Nucleus accumbens (tissue), 56 donors: ENCODE data around the gene KRT25.
"Not testable (repeated sequence)": the region's sequence is repeated elsewhere in the genome, so short reads cannot be mapped to it uniquely, and the experiment has no call there.

Experiments used
- DNase-seq, 56 donors: peaks; one replicate each; lab custom pipeline; 2025; lab: John Stamatoyannopoulos, UW

The KRT25 gene

DNA sequence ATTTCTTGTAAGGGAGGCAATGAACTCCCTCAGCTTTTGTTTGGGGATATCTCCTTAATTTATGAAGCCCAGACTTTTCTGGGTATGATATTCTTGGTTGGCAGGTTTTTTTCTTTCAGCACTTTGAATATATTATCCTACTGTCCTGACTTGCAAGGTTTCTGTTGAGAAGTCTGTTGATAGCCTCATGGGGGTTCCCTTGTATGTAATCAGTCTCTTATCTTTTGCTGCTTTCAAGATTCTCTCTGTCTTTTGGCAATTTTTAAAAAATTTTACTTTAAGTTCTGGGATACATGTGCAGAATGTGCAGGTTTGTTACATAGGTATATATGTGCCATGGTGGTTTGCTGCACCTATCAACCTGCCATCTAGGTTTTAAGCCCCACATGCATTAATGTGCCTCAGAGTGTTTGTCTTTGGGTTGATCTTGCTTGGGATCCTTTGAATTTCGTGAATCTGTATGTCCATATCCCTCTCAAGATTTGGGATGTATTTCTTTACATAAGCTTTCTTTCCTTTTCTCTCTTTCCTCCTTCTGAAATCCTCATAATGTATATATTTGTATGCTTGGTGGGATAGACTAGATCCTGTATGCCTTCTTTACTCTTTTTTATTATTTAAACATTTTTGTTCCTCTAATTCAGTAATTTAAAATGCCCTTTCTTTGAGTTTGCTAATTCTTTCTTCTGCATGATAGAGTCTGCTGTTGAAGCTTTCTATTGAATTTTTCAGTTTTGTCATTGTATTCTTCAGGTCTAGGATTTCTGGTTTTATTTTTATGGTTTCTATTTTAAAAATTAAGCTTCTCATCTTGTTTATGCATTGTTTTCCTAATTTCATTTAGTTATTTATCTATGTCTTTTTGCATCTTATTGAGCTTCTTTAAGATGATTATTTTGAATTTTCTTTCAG is 5.2 kb upstream of the KRT25 start:
- no peak for DNase-seq

DNA sequence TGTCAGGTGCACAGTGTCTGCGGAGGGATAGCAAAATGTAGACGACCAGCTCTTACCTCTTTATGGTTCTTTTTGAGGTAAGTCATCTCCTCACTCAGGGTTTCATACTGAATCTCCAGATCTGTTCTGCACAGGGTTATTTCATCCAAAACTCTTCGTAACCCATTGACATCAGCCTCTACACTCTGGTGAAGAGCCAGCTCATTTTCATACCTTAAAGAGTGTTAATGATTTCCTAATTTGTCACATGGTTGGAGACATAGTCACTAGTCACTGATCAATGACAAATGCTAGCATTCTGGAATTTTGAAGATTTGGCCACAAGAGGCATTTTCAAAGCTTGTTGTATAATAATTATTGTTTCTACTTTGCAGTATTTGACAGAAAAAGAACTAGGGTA is 1.3 kb downstream of the KRT25 start:
- DNase-seq: no peak

DNA sequence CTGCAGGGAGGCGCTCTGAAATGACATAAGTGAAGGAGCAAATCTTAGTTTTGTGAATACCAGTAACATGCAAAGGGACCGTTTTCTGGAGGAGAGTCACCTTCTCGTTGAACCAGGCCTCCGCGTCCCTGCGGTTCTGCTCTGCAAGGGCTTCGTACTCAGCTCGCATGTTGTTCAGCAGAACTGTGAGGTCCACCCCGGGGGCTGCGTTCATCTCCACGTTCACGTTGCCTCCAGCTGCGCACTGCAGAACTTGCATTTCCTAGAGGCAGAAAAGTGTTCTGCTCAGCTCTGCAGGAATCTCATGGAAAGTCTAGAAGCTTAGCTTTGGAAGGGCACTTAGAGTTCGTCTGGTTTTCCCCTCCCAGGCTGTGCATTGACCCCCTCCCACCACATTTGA is 4.1 kb downstream of the KRT25 start:
- no peak for DNase-seq

DNA sequence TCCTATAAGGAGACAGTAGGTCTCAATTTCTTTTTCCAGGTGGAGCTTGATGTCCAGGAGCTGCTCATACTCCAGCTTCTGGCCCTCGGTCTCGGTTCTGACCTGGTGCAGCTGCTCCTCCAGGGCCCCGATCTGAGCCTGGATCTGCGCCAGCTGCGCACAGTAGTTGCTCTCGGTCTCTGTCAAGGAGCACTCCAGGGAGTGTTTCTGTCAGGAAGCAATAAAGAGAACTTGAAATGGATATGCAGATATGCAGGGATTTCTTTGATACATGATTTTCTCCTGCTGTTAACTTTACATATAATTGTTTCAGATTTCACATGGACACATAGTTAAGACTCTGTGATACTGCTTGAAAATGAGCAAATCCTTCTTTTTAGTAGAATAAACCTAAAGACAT is 4.7 kb downstream of the KRT25 start:
- DNase-seq: no peak

DNA sequence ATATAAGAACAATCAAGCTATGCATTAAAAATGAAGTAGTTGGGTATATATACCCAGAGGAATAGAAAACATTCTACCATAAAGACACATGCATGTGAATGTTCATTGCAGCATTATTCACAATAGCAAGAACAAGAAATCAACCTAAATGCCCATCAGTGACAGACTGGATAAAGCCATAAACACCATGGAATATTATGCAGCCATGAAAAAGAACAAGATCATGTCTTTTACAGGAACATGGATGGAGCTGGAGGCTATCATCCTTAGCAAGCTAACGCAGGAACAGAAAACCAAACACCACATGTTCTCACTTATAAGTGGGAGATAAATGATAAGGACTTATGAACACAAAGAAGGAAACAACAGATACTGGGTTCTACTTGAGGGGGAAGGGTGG is 6.5 kb downstream of the KRT25 start:
- not testable (repeated sequence) for DNase-seq

DNA sequence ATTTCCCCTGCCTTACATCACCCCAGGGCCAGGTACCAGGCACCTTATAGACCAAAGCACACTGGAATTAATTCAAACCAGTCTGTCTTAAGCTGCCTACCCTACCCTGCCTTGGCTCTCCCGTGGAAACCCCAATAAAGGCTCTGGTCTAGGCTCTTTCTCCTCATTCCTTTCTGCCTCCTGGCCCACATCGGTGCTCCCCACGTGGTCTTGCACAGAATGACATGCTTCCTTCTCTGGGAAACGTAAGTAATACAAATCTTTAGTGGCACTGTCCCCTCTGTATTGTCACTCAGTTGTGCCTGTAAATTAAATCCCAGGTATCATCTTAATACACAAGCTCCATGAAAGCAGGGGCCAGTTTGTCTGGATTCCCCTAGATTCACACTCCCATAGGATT is 16.6 kb downstream of the KRT25 start:
- no peak for DNase-seq

DNA sequence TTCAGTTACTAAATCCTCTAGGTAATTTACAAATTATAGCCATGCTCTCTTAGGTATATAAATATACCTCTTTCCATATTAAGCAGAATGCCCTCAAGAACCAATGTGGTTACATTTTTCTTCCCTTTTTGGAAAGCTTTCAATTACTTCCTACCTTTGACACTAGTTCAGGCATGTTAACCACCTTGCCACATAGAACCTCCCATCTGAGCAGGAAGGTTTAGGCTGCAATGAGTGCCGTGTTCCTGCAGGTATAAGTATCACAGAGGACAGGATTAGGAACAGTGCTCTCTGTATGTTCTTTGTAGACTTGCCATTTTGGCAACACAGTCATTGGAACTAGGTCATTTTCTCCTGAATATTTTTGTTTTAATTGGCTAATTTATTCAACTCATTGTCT is 20.1 kb downstream of the KRT25 start:
- no peak for DNase-seq

DNA sequence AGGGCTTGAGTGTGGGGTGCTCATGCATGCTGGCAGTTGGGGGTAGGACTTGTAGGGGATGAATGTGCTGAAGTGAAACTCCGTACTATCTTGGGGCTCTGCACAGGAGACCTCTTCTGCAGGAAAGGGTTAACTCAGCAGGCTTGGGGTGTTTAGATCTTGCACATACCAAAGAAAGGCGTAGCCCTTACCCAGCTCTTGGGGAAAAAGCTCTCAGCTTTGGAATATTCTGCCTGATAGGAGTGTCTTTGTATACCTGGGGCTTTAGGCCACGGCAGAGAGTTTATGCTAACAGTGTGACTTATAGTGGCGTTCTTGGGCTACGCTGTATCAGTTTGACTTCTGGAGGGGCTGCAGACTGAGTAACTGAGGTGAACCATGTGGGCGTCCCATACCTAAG is 21.1 kb downstream of the KRT25 start:
- DNase-seq: no peak

DNA sequence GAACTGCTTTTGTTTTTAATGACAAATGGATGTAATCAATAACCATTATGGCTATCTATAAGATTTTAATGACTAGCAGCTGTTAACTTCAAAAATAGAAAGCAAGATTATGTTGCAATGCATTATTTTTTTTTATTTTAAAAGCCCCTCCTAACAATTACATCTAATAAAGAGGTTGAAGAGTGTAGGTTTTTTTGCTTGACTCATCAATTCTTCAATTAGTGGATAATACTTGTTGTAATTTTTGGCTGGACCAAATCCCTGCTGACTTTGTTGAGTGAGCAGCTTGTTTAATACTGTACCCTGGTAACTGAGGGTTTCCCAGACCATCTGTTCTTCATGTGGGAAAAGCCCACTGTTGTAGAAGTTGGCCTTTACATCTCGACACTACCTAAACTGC is 24.2 kb downstream of the KRT25 start:
- no peak for DNase-seq

DNA sequence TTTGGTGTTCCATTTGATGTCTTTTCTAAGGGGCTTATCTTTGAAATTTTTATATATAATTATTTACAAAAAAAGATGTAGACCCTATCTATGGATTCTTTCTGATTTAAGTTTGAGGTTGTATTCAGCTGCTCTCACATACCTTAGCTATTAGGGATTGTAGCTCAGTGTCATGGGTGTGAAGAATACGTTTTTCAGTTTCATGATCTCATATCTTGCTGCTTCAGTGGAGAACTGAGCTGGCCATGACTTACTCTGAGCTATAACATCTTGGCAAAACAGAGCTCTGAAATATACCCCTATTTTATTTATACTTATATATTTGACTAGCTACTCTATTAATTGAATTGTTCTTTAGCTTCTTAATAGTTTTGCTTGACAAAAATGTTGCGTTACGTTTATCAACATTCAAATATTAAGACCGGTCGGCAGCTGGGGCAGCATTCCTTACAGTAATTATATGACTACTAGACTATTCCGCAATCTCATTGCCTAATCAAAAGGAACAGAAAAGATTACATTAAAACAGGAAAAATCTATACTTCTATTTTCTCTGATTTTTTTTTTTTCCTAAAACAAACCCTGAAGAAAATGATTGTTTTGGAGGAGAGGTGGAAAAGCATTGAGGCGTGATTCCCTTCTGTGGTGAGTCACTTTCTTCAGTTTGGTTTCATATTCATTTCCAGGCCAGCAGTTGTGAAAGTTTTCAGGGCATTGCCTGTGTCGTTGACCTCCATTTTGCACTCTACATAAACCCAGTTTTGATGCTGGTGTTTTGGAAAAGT is 27.5 kb downstream of the KRT25 start:
- no peak for DNase-seq

DNA sequence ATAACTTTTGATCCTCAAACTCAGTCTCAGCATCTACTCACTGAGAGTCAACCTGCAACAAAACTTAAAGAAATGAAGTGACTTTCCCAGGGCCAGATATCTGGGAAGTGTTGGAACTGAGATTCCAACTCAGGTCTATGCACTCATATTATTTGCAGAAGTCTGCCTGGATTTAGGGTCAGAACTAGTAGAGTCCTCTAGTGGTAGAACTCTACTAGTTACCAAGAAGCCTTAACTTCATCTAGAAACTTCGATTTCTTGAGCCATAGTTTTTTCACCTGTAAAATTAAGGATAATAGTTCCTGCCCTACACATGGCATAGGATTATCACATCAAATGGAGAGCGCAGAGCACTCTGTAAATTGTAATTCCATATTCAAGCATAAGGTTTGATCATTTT is 28.2 kb downstream of the KRT25 start:
- no peak for DNase-seq

DNA sequence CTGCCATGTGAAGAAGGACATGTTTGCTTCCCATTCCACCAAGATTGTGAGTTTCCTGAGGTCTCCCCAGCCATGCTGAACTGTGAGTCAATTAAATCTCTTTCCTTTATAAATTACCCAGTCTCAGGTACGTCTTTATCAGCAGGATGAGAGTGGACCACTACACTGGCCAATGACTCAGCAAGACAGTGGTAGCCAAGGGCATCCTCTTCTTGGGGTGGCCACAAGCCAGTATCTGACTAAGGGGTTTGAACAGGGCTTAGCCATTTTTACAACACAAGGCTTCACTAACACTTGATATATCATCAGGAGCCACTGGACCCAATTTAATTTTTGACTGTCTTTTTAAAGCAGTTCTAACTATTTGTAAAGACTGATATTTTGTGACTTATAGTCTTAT is 30.5 kb downstream of the KRT25 start:
- DNase-seq: no peak

DNA sequence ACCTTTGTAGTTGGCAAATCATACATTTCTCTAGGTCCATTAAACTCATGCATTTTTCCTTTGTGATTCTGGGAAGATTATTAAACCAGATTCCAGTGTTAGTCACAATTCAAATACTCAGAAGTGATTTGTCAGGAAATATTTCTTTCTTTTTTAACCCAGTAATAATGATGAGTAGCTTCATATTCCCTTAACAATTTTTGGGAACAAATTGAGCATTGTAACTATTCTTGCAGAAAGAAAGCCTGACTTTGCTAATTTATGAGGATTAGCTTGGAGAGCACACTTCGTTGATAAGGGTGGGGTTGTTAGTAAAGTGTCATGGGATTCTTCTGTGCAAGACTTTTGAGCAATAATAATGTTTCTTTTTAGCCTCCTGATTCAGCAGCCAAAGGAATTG is 32.9 kb downstream of the KRT25 start:
- no peak for DNase-seq

DNA sequence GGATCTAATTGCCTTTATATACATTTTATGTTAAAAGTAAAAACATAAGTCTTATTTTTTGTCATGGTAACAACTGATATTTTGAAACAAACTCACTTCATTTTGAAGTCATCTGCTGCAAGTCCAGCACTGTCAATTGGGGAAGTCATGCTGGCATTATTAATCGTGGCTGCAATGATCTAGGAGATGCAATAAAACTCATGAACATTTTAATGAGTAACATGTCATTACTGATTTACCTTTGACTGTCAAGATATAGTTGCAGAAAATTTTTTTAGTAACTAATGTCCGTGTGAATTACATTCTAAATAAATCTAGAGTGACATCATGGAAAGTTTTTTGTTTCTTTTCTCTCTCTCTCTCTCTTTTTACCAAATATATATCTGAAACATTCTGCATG is 34.2 kb downstream of the KRT25 start:
- no peak for DNase-seq

DNA sequence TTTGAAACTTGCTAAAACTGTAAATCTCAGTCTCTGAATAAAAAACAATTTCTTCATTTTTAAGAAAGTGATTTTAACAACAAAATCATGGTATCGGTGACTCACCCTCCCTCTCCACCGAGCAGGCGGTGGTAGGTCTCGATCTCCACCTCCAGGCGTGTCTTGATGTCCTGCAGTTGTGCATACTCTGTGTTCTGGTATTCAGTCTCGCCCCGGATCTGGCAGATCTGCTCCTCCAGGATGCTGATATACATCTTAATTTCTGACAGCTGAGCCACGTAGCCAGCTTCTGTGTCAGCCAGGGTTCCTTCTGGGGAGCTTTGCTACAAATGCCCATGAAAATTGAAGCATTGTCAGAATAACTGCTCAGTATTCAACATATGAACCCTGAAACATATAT is 36.2 kb downstream of the KRT25 start:
- no peak for DNase-seq

DNA sequence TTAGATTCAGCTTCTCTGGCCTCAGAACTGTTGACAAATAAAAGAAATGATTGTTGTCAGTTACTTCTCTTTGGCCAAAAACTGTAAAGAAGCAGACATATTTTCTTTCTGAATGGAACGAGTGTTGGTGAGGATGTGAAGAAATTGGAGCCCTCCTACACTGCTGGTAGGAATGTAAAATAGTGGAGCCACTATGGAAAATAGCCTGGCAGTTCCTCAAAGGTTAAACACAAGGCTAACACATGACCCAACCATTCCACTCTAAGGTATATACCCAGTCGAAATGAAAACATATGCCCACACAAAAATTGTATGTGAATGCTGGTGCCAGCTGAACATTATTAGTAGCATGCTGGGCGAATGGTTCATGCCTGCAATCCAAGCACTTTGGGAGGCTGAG is 37.4 kb downstream of the KRT25 start:
- DNase-seq: no peak

DNA sequence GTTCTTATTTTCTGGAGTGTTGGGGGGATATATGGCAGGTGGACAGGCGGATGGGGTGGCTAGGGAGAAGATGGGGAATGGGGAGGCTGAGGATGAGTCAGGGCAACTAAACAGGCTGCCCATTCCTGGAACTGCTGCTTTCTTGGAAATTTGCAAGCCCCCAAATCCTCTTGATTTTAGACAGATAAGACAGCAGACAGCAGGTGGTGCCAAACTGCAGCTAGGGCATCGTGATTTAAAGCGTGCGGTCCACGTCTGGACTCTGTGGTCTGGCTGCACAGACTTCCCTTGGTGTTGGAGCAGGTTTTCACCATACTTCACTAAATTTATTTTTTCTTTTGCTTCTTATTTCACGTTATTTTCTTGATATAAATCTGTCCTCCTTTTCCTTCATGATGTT is 40.7 kb downstream of the KRT25 start:
- DNase-seq: no peak

DNA sequence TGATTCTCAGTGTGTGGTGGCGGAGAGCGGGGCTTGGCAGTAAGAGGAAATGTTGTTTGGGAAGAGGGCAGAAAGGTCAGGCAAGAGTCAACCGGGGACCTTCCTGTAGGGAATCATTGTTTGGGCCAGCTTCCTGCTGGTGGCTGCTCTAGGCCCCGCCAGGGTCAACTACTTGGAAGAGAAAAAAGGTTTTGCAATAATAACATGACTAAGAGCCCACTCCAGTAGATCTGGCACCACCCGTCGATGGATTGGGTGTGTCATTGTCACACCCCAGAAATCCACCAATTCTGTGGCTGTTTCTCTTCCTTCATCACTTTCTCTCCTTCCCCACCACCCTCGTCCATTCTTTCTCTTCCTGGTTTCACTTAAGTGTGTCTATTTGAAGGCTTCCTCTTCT is 47.4 kb downstream of the KRT25 start:
- no peak for DNase-seq

DNA sequence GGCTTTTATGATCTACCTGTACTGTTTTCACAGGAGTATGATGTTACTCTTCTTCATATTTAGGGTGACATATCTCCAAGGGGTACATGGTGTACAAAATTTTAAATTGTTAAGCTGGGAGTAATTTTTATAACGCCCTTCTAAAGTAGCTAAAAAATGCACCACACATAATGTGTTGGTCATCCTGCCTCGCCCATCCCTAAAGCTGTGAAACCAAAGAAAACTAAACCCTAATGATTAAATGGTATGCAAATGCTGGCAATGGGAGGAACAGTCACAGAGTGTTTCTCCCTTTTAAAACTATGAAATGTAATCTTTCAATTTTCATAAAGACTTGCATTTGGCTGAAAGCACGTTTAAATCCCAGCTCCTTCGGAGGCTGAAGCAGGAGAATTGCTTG is 49.5 kb downstream of the KRT25 start:
- no peak for DNase-seq

DNA sequence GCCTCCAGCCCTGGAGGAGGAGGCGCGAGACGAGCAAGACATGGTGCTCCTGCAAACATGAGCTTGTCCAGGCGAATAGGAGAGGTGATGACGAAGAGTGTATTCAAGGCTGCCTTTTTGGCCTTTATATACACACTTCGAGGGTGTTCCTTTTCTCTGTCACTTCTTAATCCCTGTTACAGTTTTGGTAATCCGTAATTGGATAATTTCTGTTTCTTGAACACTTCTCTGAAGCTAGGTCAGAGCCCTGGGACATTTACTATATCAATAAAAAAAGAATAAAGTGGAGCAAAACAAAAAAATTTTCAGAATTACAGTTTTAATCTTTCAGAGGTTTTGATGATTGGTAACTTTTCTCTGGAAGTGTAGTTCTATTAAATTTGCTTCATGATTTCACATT is 51.5 kb downstream of the KRT25 start, which contains the start of gene KRT24:
KRT24 (minus strand) TSS at position 101 of the 400 bp plus-strand sequence; CDS start at position 42, 59 bp downstream.
- no peak for DNase-seq

DNA sequence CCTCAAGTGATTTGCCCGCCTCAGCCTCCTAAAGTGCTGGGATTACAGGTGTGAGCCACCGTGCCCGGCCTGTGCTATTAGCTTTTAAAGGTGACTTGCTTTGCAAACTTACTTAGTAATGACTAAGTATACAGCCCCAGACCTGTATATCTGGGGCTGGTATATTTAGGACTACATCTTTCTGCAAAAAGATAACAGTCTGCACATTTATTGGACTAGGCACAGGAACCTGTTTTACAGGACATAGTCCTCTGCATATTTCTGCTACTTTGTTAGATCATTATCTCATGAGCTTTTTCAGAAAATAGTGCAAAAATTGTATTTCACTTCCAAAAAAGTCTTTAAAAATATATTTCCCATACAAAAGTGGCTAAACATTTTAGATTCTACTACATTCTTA is 52.9 kb downstream of the KRT25 start:
- no peak for DNase-seq

DNA sequence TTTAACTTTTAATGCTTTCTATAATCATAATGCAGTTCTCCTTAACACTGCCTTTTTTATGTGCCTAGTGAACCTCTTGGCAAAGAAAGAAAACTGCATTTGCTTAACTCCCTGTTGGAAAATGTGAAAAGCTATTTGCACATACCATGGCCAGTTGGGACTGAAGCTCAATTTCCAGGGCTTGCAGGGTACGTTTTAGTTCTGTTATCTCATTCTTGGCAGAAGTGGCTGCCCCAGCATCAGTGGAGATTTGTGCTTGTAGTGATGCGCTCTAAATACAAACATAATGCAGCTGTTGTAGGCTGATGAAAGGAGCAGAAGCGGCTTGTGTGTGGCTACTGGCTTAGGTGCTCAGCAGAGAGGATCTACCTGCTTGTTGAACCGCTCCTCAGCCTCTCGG is 55.3 kb downstream of the KRT25 start:
- no peak for DNase-seq
